NCI-H146 treated with DMSO at 0.1 percent for 48 hours (cell line): ENCODE measurements around the gene RAB11B.
"Not testable (repeated sequence)": the region's sequence is repeated elsewhere in the genome, so short reads cannot be mapped to it uniquely, and the experiment has no call there.

Experiments
- DNase-seq: peaks from one replicate; lab custom pipeline; 2025; ENCODE audit not compliant: unreplicated experiment; lab: John Stamatoyannopoulos, UW

The RAB11B gene

DNA sequence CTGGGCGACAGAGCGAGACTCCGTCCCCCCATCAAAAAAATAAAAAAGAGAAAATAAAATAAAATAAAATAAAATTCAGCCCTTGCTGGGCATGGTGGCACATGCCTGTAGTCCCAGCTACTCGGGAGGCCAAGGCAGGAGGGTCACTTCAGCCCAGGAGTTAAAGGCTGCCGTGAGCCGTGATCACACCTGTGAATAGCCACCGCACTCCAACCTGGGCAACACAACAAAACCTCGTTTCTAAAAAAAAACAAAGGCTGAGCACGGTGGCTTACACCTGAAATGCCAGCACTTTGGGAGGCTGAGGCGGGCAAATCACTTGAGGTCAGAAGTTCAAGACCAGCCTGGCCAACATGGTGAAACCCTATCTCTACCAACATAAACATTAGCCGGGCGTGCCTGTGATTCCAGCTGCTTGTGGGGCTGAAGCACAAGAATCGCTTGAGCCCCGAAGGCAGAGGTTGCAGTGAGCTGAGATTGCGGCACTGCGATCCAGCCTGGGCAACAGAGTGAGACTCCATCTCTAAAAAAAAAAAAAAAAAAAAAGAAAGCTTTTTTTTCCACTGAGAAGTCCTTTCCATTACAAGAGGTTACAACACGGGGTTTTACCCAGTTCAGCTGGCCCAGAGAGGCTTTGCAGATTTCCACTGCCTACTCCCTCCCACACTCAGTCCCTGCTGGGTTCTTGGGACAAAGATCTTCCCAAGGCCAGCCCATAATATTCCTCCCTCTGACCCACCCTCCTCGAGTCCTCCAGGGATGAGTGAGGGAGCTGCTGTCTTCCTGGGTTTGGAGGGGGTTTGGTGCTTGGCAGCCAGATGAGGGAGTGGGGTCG, 19.8 kb upstream of the RAB11B start:
- DNase-seq = no peak

GRCh38 chr19:8371011-8371804, 19.0 kb upstream of the RAB11B start:
- no peak for DNase-seq

DNA sequence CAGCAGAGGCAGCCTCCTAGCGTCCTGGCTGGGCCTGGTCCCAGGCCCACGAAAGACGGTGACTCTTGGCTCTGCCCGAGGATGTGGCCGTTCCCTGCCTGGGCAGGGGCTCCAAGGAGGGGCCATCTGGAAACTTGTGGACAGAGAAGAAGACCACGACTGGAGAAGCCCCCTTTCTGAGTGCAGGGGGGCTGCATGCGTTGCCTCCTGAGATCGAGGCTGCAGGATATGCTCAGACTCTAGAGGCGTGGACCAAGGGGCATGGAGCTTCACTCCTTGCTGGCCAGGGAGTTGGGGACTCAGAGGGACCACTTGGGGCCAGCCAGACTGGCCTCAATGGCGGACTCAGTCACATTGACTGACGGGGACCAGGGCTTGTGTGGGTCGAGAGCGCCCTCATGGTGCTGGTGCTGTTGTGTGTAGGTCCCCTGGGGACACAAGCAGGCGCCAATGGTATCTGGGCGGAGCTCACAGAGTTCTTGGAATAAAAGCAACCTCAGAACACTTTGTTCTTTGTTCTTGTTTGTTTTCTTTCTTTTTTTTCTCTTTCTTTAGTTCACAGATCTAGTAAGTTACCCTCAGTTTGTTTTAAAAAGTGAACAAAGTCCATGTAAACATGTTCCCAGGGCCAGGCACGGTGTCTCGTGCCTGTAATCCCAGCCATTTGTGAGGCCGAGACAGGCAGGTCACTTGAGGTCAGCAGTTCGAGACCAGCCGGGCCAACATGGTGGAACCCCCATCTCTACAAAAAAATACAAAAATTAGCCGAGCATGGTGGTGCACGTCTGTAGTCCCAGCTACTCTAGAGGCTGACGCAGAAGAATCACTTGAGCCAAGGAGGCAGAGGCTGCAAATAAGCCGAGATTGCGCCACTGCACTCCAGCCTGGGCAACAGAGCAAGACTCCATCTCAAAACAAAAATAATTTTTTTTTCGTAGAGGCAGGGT, 16.0 kb upstream of the RAB11B start:
- DNase-seq = no peak

- DNase-seq = not testable (repeated sequence)
Observed at GRCh38 chr19:8375766-8376165, 14.4 kb upstream of the RAB11B start.

DNA sequence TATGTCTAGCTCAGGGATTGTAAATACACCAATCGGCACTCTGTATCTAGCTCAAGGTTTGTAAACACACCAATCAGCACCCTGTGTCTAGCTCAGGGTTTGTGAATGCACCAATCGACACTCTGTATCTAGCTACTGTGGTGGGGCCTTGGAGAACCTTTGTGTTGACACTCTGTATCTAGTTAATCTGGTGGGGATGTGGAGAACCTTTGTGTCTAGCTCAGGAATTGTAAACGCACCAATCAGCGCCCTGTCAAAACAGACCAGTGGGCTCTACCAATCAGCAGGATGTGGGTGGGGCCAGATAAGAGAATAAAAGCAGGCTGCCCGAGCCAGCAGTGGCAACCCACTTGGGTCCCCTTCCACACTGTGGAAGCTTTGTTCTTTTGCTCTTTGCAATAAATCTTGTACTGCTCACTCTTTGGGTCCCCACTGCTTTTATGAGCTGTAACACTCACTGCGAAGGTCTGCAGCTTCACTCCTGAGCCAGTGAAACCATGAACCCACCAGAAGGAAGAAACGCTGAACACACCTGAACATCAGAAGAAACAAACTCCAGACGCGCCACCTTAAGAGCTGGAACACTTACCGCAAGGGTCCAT, 13.7 kb upstream of the RAB11B start:
- DNase-seq = not testable (repeated sequence)

- no peak for DNase-seq
Observed at GRCh38 chr19:8377598-8377997, 12.6 kb upstream of the RAB11B start.

DNA sequence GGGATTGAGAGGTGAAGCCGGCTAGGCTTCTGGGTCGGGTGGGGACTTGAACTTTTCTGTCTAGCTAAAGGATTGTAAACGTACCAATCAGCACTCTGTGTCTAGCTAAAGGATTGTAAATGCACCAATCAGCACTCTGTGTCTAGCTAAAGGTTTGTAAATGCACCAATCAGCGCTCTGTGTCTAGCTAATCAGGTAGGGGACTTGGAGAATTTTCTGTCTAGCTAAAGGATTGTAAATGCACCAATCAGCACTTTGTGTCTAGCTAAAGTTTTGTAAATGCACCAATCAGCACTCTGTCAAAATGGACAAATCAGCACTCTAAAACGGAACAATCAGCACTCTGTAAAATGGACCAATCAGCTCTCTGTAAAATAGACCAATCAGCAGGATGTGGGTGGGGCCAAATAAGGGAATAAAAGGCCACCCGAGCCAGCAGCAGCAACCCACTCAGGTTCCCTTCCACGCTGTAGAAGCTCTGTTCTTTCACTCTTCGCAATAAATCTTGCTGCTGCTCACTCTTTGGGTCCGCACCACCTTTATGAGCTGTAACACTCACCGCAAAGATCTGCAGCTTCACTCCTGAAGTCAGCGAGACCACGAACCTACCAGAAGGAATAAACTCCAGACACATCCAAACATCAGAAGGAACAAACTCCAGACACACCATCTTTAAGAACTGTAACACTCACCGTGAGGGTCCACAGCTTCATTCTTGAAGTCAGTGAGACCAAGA, 10.8 kb upstream of the RAB11B start:
- not testable (repeated sequence) for DNase-seq

GRCh38 chr19:8384569-8384968, 5.6 kb upstream of the RAB11B start:
- DNase-seq = not testable (repeated sequence)

DNA sequence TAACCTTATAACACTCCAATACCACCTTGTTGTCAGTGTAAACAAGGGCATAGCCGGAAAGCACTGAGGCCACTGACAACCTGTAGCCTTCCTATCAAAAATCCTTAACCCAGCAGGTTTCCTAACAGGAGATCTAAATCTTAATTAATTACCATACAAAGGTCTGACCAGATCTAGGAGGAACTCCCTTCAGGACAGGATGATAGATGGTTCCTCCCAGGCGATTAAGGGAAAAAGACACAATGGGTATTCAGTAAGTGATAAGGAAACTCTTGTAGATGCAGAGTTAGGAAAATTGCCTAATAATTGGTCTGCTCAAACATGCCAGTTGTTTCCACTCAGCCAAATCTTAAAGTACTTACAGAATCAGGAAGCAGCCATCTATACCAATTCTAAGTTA, 5.1 kb upstream of the RAB11B start:
- not testable (repeated sequence) for DNase-seq

DNA sequence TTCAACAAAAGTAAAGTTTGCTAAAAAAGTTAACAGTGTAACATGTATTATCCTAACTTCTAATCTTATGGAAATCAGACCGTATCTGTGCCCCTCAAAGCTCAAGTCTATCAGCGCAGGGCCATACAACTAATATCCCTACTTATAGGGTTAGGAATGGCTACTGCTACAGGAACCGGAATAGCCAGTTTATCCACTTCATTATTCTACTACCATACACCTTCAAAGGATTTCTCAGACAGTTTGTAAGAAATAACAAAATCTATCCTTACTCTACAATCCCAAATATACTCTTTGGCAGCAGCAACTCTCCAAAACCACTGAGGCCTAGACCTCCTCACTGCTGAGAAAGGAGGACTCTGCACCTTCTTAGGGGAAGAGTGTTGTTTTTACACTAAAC, 4.6 kb upstream of the RAB11B start:
- DNase-seq = not testable (repeated sequence)

- DNase-seq = not testable (repeated sequence)
Observed at GRCh38 chr19:8386419-8386818, 3.7 kb upstream of the RAB11B start.

DNA sequence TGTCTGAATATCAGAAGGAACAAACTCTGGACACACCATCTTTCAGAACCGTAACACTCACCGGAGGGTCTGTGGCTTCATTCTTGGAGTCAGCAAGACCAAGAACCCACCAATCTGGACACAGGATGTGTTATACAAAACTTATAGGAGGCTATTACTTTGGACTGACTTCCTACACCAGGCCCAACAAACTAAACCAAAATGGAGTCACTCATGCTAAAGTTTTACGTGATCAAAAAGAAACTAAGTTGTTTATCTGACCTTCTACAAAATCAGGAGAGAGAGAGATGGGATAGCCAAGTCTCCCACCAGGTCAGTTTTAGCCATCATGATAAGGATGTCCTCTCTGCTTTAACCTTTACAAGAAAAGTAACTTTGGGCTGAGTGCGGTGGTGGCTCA, 3.2 kb upstream of the RAB11B start:
- no peak for DNase-seq

DNA sequence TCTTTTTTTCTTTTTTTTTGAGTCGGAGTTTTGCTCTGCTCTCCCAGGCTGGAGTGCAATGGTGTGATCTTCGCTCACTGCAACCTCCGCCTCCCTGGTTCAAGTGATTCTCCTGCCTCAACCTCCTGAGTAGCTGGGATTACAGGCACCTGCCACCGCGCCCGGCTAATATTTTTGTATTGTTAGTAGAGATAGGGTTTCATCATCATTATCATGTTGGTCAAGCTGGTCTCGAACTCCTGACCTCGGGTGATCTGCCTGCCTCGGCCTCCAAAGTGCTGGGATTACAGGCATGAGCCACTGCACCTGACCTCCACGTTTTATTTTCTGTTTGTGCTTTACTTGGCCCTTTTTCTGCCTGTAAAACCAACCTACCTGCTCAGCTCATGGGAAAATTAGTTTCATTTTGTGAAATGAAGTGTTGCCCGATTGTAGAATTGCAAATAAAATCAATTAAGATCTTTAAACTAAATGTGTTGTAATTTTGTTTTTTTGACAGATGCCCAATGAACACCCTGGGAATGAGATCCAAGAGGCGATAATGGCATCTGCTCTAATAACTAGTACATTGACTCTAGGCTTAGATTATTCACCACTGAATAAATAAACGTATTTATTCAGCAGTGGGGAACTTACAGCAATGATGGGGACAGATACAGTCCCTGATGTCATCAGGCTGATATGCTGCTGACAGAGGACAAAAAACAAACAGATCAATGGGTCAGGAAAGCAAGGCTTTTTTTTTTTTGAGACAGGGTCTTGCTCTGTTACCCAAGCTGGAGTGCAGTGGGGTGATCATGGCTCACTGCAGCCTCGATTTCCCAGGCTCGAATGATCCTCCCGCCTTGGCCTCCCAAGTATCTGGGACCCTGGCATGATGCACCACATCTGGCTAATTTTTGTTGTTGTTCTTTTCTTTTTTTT, 2.2 kb upstream of the RAB11B start:
- peak; percentile 90 for DNase-seq

DNA sequence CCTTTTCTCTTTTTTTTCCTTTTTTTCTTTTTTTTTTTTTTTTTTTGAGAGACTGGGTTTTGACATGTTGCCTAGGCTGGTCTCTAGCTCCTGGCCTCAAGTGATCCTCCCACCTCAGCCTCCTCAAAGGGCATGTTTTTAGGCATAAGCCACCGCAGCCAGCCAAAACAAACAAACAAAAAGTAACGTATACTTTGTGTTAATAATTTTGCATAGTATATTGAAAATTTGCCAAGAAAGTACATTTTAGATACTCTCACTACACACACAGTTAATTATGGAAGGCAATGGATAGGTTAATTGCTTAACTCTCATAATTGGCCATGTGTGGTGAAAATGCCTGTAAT, 1.6 kb upstream of the RAB11B start:
- DNase-seq = no peak

DNA sequence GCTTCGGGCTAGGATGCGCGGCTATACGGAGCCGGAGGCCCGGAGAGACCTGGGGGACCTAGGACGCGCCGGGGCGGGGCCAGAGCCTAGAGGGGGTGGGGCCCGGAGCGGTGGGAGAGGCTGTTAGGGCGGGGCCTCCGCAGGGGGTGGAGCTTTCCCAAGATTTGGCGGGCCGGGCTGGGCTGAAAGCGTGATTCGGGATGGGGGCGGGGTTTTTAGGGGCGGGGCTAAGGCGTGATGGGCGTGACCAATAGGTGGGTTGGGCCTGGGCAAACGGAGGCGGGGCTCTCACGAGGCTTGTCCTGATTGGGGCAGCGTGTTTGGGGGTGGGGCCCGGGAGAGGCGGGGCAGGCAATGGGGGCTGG, 439 bp downstream of the RAB11B start:
- peak; percentile 42 for DNase-seq

DNA sequence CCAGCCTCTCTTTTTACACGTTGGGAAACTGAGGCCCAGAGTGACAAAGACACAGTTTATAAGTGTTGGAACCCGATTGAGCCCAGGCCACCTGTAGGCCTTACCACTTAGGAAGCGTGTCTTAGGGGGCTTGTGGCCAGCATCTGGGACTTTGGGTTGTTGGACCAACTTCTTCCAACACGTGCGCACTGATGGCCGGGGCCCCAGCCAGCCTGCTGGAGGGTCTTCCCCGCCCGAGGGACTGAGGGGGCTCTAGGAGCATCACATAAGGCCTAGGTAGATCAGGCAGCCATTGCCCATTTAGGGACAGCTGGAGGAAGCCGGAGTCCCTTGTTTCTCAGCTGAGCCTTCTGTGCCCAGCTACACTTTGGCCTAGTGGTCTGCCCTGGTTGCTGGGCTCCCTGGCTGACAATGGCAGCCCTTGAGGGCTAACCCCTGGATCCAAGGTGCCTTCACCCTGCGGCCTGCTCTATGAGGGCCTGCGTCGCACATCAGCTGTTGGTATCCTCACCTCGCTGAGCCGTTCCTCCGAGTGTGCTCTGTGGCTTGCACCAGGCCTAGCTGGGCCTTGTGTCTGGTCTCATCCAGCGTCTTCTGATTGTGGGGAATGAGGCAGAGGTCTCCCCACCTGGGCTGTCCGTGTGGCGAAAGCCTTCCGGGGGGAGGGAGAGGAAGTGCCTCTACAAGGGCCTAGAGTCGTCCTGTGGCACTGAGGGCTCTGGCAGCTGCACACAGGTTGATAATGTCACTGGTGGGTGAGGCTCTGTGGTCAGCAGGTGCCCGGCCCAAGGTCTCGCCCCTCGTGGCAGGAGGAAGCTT, 1.2 kb downstream of the RAB11B start:
- no peak for DNase-seq

DNA sequence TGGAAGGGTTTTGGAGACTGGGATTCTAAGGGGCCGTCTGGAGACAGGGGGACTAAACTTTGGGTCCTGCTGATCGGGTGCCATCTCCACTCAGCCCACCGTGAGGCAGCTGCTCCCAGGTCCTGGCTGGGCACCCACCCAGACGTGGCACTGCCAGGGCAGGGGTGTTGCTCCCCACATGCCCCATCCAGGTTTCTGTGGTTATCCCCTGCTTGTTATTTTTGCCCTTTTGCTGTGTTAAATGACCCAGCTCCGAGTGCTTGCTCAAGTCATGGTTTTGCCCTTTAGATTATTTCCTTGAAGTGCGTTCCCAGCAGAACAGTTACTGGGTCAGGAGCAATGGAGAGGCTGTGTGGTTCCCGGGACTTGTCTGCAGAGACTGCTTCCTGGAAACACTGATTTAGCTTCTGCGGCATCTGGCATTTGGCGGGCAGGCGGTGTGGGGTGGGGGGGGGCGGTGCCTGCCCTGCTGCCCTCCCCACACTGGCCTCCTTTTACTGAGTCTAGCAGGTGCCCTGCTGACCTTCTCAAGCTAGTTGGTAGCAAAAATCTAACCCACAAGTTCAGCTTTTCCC, 1.9 kb downstream of the RAB11B start:
- no peak for DNase-seq
